Nucleus accumbens (tissue), 56 donors: ENCODE data around the gene OR2T11.
"Not testable (repeated sequence)": the region's sequence is repeated elsewhere in the genome, so short reads cannot be mapped to it uniquely, and the experiment has no call there.

Experiments
- DNase-seq, 56 donors: peaks; one replicate each; lab custom pipeline; 2025; lab: John Stamatoyannopoulos, UW

The OR2T11 gene

GRCh38 chr1:248622570-248623001, 12.3 kb downstream of the OR2T11 start:
- DNase-seq: no peak

GRCh38 chr1:248621770-248622169, 13.1 kb downstream of the OR2T11 start:
- no peak for DNase-seq

GRCh38 chr1:248618878-248619277, 16.0 kb downstream of the OR2T11 start:
- DNase-seq: peak in 18 of 56 donors; percentile 1 to 61 (median 21)

GRCh38 chr1:248618119-248618518, 16.8 kb downstream of the OR2T11 start:
- no peak for DNase-seq

GRCh38 chr1:248613742-248614141, 21.1 kb downstream of the OR2T11 start:
- DNase-seq: no peak

- no peak for DNase-seq
Measured at GRCh38 chr1:248611883-248612414, 22.9 kb downstream of the OR2T11 start.

- DNase-seq: no peak
Measured at GRCh38 chr1:248610301-248610700, 24.6 kb downstream of the OR2T11 start.

- DNase-seq: no peak
Measured at GRCh38 chr1:248599396-248599795, 35.5 kb downstream of the OR2T11 start.

- no peak for DNase-seq
Measured at GRCh38 chr1:248597589-248597988, 37.3 kb downstream of the OR2T11 start, which contains the start of gene OR2T10. OR2T10 (minus strand) TSS chr1:248597700; CDS start chr1:248593768, 3,932 bp downstream.

GRCh38 chr1:248596615-248597014, 38.3 kb downstream of the OR2T11 start:
- no peak for DNase-seq

GRCh38 chr1:248593226-248593625, 41.7 kb downstream of the OR2T11 start:
- no peak for DNase-seq

- no peak for DNase-seq
Measured at GRCh38 chr1:248592655-248593054, 42.2 kb downstream of the OR2T11 start.

- no peak for DNase-seq
Measured at GRCh38 chr1:248590055-248590454, 44.8 kb downstream of the OR2T11 start.

GRCh38 chr1:248589334-248589733, 45.6 kb downstream of the OR2T11 start:
- DNase-seq: no peak

- DNase-seq: no peak
Measured at GRCh38 chr1:248585266-248585665, 49.6 kb downstream of the OR2T11 start.

GRCh38 chr1:248576260-248576980, 58.5 kb downstream of the OR2T11 start:
- DNase-seq: no peak

- not testable (repeated sequence) for DNase-seq
Measured at GRCh38 chr1:248574657-248575056, 60.2 kb downstream of the OR2T11 start, which contains the start of gene OR2T34. OR2T34 (minus strand) TSS chr1:248574757; CDS start chr1:248574757, 0 bp downstream.

- not testable (repeated sequence) for DNase-seq
Measured at GRCh38 chr1:248573856-248574255, 61.0 kb downstream of the OR2T11 start.
